Mesenchymal stem cell (in vitro differentiated cells and primary cell): Measurements from ENCODE around the gene STX7.

Experiments
- DNase-seq: peaks from one replicate; pipeline ENCODE4 v3.0.0-alpha.2; 2013
- H2AFZ ChIP-seq: one replicate; pipeline ENCODE4 v1.6.1; 2013; ENCODE audit warnings: low read depth, mild to moderate bottlenecking, control low read depth, inconsistent platforms, low read length, moderate library complexity
- H2AK5ac ChIP-seq: 2 replicates; pipeline ENCODE4 v1.6.1; 2013; ENCODE audit warnings: low read length, moderate library complexity, mild to moderate bottlenecking, inconsistent platforms; ENCODE audit not compliant: severe bottlenecking
- H2BK120ac ChIP-seq: one replicate; pipeline ENCODE4 v1.6.1; 2013; ENCODE audit warnings: low read depth, mild to moderate bottlenecking, inconsistent platforms, low read length, moderate library complexity
- H2BK12ac ChIP-seq, 2 experiments: one replicate each; pipeline ENCODE4 v1.6.1; 2013; ENCODE audit warnings: inconsistent platforms in 2 of 2, low read length in 2 of 2, mild to moderate bottlenecking in 2 of 2, moderate library complexity in 2 of 2, control low read depth in 1 of 2
- H2BK15ac ChIP-seq: one replicate; pipeline ENCODE4 v1.6.1; 2013; ENCODE audit warnings: mild to moderate bottlenecking, low read depth, inconsistent platforms; ENCODE audit not compliant: poor library complexity, severe bottlenecking
- H2BK5ac ChIP-seq: 2 replicates; pipeline ENCODE4 v1.6.1; 2013; ENCODE audit warnings: low read depth, mild to moderate bottlenecking, low read length, control low read depth, inconsistent platforms; ENCODE audit not compliant: poor library complexity, severe bottlenecking
- H3K14ac ChIP-seq, 2 experiments: one replicate each; pipeline ENCODE4 v1.6.1; 2013; ENCODE audit warnings: inconsistent platforms in 2 of 2, low read length in 2 of 2, control low read depth in 1 of 2, mild to moderate bottlenecking in 1 of 2, moderate library complexity in 1 of 2
- H3K18ac ChIP-seq, 2 experiments: one replicate each; pipeline ENCODE4 v1.6.1; 2013; ENCODE audit warnings: inconsistent platforms in 2 of 2, low read length in 2 of 2, control low read depth in 1 of 2, low read depth in 1 of 2, mild to moderate bottlenecking in 1 of 2
- H3K23ac ChIP-seq, 2 experiments: one replicate each; pipeline ENCODE4 v1.6.1; 2013; ENCODE audit warnings: inconsistent platforms in 2 of 2, low read length in 2 of 2, mild to moderate bottlenecking in 2 of 2, moderate library complexity in 2 of 2, control low read depth in 1 of 2
- H3K27ac ChIP-seq: 2 replicates; pipeline ENCODE4 v1.5.1; 2013; ENCODE audit warnings: mild to moderate bottlenecking, moderate library complexity, low read length, control low read depth, inconsistent platforms; ENCODE audit not compliant: poor library complexity, severe bottlenecking
- H3K27me3 ChIP-seq, 2 experiments: 2 replicates each; pipeline versions ENCODE4 v1.6.1 to v1.7.0; 2013; ENCODE audit warnings: low read length in 2 of 2, mild to moderate bottlenecking in 2 of 2, moderate library complexity in 2 of 2, control low read depth in 1 of 2, inconsistent platforms in 1 of 2; ENCODE audit not compliant: control insufficient read depth in 1 of 2, insufficient read depth in 1 of 2
- H3K36me3 ChIP-seq, 2 experiments: 2 replicates each; pipeline versions ENCODE4 v1.6.1 to v1.7.0; 2013; ENCODE audit warnings: low read length in 2 of 2, control low read depth in 1 of 2, inconsistent platforms in 1 of 2, low read depth in 1 of 2, mild to moderate bottlenecking in 1 of 2; ENCODE audit not compliant: insufficient read depth in 2 of 2, control insufficient read depth in 1 of 2
- H3K4ac ChIP-seq, 2 experiments: one replicate each; pipeline ENCODE4 v1.6.1; 2013; ENCODE audit warnings: inconsistent platforms in 2 of 2, low read length in 2 of 2, mild to moderate bottlenecking in 2 of 2, moderate library complexity in 2 of 2, control low read depth in 1 of 2, low read depth in 1 of 2
- H3K4me1 ChIP-seq: 2 replicates; pipeline ENCODE4 v1.6.1; 2013; ENCODE audit warnings: low read depth, low read length, control low read depth; ENCODE audit not compliant: control insufficient read depth, insufficient read depth
- H3K4me2 ChIP-seq: 2 replicates; pipeline ENCODE4 v1.6.1; 2013; ENCODE audit warnings: low read length, mild to moderate bottlenecking, inconsistent platforms; ENCODE audit not compliant: poor library complexity, severe bottlenecking
- H3K4me3 ChIP-seq, 2 experiments: 2 replicates each; pipeline versions ENCODE4 v1.5.1 to v1.7.0; 2013; ENCODE audit warnings: low read length in 2 of 2, mild to moderate bottlenecking in 2 of 2, control low read depth in 1 of 2, low read depth in 1 of 2; ENCODE audit not compliant: insufficient read depth in 1 of 2
- H3K79me1 ChIP-seq: replicated peaks from 2 replicates; pipeline ENCODE4 v1.6.1; 2013; ENCODE audit warnings: mild to moderate bottlenecking, control low read depth, low read length, inconsistent platforms; ENCODE audit not compliant: poor library complexity, severe bottlenecking
- H3K9ac ChIP-seq: 2 replicates; pipeline ENCODE4 v1.7.0; 2013; ENCODE audit warnings: mild to moderate bottlenecking, low read length, moderate library complexity
- H3K9me3 ChIP-seq: 2 replicates; pipeline ENCODE4 v1.7.0; 2013; ENCODE audit warnings: mild to moderate bottlenecking, low read length; ENCODE audit not compliant: control insufficient read depth
- H4K8ac ChIP-seq: one replicate; pipeline ENCODE4 v1.6.1; 2013; ENCODE audit warnings: inconsistent platforms, mild to moderate bottlenecking, low read length, moderate library complexity
- H4K91ac ChIP-seq: one replicate; pipeline ENCODE4 v1.6.1; 2013; ENCODE audit warnings: mild to moderate bottlenecking, low read length, inconsistent platforms
- WGBS: methylation state at CpG from one replicate; pipeline ENCODE4 v1.1.7; 2013; ENCODE audit warnings: mixed read lengths; 5-methylcytosine and 5-hydroxymethylcytosine counted together

STX7 gene

GRCh38 chr6:132499757-132500156 lies 13.2 kb downstream of the STX7 start:
- H3K4me1 ChIP-seq, result peaks cover under 1% of the 10 kb centered on the region
- H3K79me1 ChIP-seq, result peaks cover 15% of the 10 kb centered on the region
- H3K36me3 ChIP-seq, result peaks cover 16 to 69% of the 10 kb centered on the region in 2 experiments
- no peak overlapping the region for H2BK12ac ChIP-seq
- H3K4me2 ChIP-seq, result no peak overlapping the region
- H4K8ac ChIP-seq, result no peak overlapping the region
- no peak overlapping the region for H3K18ac ChIP-seq
- no peak overlapping the region for H2AFZ ChIP-seq
- H3K4me3 ChIP-seq, result no peak overlapping the region
- H3K14ac ChIP-seq, result no peak overlapping the region
- H3K23ac ChIP-seq, result no peak overlapping the region
- no peak overlapping the region for H2BK15ac ChIP-seq
- H4K91ac ChIP-seq, result no peak overlapping the region
- H3K27me3 ChIP-seq, result no peaks in the 10 kb centered on the region
- H2AK5ac ChIP-seq, result no peak overlapping the region
- DNase-seq, result no peak
- H3K4ac ChIP-seq, result no peak overlapping the region
- peak overlapping the region; percentile 10 for H3K9ac ChIP-seq
- H3K9me3 ChIP-seq, result no peaks in the 10 kb centered on the region
- 88% methylated on average over 4 of the region's 4 CpGs for WGBS
- H2BK120ac ChIP-seq, result no peak overlapping the region
- no peak overlapping the region for H3K27ac ChIP-seq
- H2BK5ac ChIP-seq, result no peak overlapping the region

- Histone ChIP-seq H3K9ac (no peak overlapping the region), H2BK5ac (no peak overlapping the region), H3K4me2 (no peak overlapping the region), H2BK12ac (no peak overlapping the region), H3K23ac (no peak overlapping the region), H3K4ac (no peak overlapping the region), H2BK15ac (no peak overlapping the region), H3K18ac (no peak overlapping the region), H2AFZ (no peak overlapping the region), H4K8ac (no peak overlapping the region), H3K27me3 (no peaks in the 10 kb centered on the region), H3K27ac (no peak overlapping the region), H3K79me1 (peaks cover 19% of the 10 kb centered on the region), H4K91ac (no peak overlapping the region), H3K9me3 (peaks cover 8% of the 10 kb centered on the region), H3K4me3 (no peak overlapping the region), H3K36me3 (peaks cover 18 to 80% of the 10 kb centered on the region in 2 experiments), H3K4me1 (no peaks in the 10 kb centered on the region), H3K14ac (no peak overlapping the region), H2BK120ac (no peak overlapping the region), H2AK5ac (no peak overlapping the region)
- WGBS, result 89% methylated on average over 3 of the region's 3 CpGs
- DNase-seq, result no peak
Observed at GRCh38 chr6:132498638-132499037, 14.3 kb downstream of the STX7 start.

GRCh38 chr6:132496519-132497180 lies 16.3 kb downstream of the STX7 start:
- Histone ChIP-seq H3K14ac (no peak overlapping the region), H2BK12ac (no peak overlapping the region), H3K27me3 (no peaks in the 10 kb centered on the region), H3K4ac (no peak overlapping the region), H3K18ac (no peak overlapping the region), H2AK5ac (no peak overlapping the region), H4K8ac (no peak overlapping the region), H3K4me3 (no peak overlapping the region), H3K4me2 (no peak overlapping the region), H3K9me3 (peaks cover 11% of the 10 kb centered on the region), H2BK5ac (no peak overlapping the region), H3K79me1 (peaks cover 24% of the 10 kb centered on the region), H3K36me3 (peaks cover 18 to 77% of the 10 kb centered on the region in 2 experiments), H2BK120ac (no peak overlapping the region), H3K27ac (no peak overlapping the region), H3K4me1 (no peaks in the 10 kb centered on the region), H2AFZ (no peak overlapping the region), H3K23ac (no peak overlapping the region), H4K91ac (no peak overlapping the region), H3K9ac (peak overlapping the region; percentile 47), H2BK15ac (no peak overlapping the region)
- no peak for DNase-seq
- WGBS, result 100% methylated on average over 1 of the region's 4 CpGs

- H2AFZ ChIP-seq, result no peak overlapping the region
- no peak overlapping the region for H3K27ac ChIP-seq
- H3K9ac ChIP-seq, result peak overlapping the region; percentile 47
- peaks cover 15 to 67% of the 10 kb centered on the region in 2 experiments for H3K36me3 ChIP-seq
- no peak overlapping the region for H2BK12ac ChIP-seq
- no peak overlapping the region for H3K4me3 ChIP-seq
- H2BK5ac ChIP-seq, result no peak overlapping the region
- no peak overlapping the region for H3K4me2 ChIP-seq
- no peak overlapping the region for H2BK15ac ChIP-seq
- H3K4ac ChIP-seq, result no peak overlapping the region
- WGBS, result 100% methylated on average over 1 of the region's 2 CpGs
- H2BK120ac ChIP-seq, result no peak overlapping the region
- H3K18ac ChIP-seq, result no peak overlapping the region
- H3K14ac ChIP-seq, result no peak overlapping the region
- no peak for DNase-seq
- H2AK5ac ChIP-seq, result no peak overlapping the region
- peaks cover 25% of the 10 kb centered on the region for H3K79me1 ChIP-seq
- no peak overlapping the region for H3K23ac ChIP-seq
- H3K9me3 ChIP-seq, result peaks cover 11% of the 10 kb centered on the region
- no peaks in the 10 kb centered on the region for H3K27me3 ChIP-seq
- no peak overlapping the region for H4K91ac ChIP-seq
- peaks cover 5% of the 10 kb centered on the region for H3K4me1 ChIP-seq
- H4K8ac ChIP-seq, result no peak overlapping the region
Observed at GRCh38 chr6:132495604-132496079, 17.3 kb downstream of the STX7 start.
